GM19372 (cell line): Measurements from ENCODE around the gene PLD2.

Experiments
- ATAC-seq: cut with Tn5 transposase; IDR thresholded peaks from one replicate; pipeline ENCODE4 v1.9.1; 2021; ENCODE audit warnings: mild to moderate bottlenecking, low read depth, moderate library complexity; ENCODE audit not compliant: unreplicated experiment

PLD2 gene

GRCh38 chr17:4827399-4827798 is 20.4 kb downstream of the PLD2 start:
- no peak for ATAC-seq

- ATAC-seq = peak; percentile 13
Measured at GRCh38 chr17:4832829-4833177, 25.9 kb downstream of the PLD2 start.

GRCh38 chr17:4833178-4833940 is 26.4 kb downstream of the PLD2 start, which contains the start of gene MINK1:
MINK1 (plus strand) TSS chr17:4833340; CDS start chr17:4833584, 244 bp downstream.
- peak; percentile 91 for ATAC-seq

- no peak for ATAC-seq
Measured at GRCh38 chr17:4833941-4834680, 27.2 kb downstream of the PLD2 start.

GRCh38 chr17:4834681-4835020 is 27.7 kb downstream of the PLD2 start:
- ATAC-seq = no peak

GRCh38 chr17:4836221-4836620 is 29.3 kb downstream of the PLD2 start:
- ATAC-seq = no peak

- no peak for ATAC-seq
Measured at GRCh38 chr17:4837471-4838308, 30.7 kb downstream of the PLD2 start.

- ATAC-seq = no peak
Measured at GRCh38 chr17:4838309-4838785, 31.4 kb downstream of the PLD2 start.

- ATAC-seq = no peak
Measured at GRCh38 chr17:4839221-4839620, 32.3 kb downstream of the PLD2 start.

- no peak for ATAC-seq
Measured at GRCh38 chr17:4839965-4840892, 33.3 kb downstream of the PLD2 start.

GRCh38 chr17:4840893-4841242 is 33.9 kb downstream of the PLD2 start:
- no peak for ATAC-seq

GRCh38 chr17:4842376-4842775 is 35.4 kb downstream of the PLD2 start:
- no peak for ATAC-seq

- no peak for ATAC-seq
Measured at GRCh38 chr17:4843321-4844000, 36.5 kb downstream of the PLD2 start.

GRCh38 chr17:4845118-4845517 is 38.2 kb downstream of the PLD2 start:
- no peak for ATAC-seq

- ATAC-seq = no peak
Measured at GRCh38 chr17:4846635-4847390, 39.9 kb downstream of the PLD2 start.

- ATAC-seq = no peak
Measured at GRCh38 chr17:4849011-4849536, 42.1 kb downstream of the PLD2 start.

- no peak for ATAC-seq
Measured at GRCh38 chr17:4850246-4850645, 43.3 kb downstream of the PLD2 start.

- ATAC-seq = no peak
Measured at GRCh38 chr17:4851084-4851483, 44.1 kb downstream of the PLD2 start.
